GM23248 (cell line): ENCODE data around the gene SORL1-AS1.
A peak's percentile ranks its signal among the peaks of the same experiment; 100 is the strongest.

ENCODE experiments used
- DNase-seq: peaks from one replicate; pipeline ENCODE4 v3.0.0-alpha.2; 2015
- H2AFZ ChIP-seq: fragments of 200-600 bp; sonication (generic); 2 replicates; pipeline ENCODE4 v1.6.1; 2016; ENCODE audit warnings: antibody characterized with exemption
- H3F3A ChIP-seq: fragments of 200-600 bp; sonication (generic); 2 replicates; pipeline ENCODE4 v1.6.1; 2016; ENCODE audit warnings: mild to moderate bottlenecking, antibody characterized with exemption, mixed run types; ENCODE audit not compliant: insufficient read depth
- H3K27ac ChIP-seq: fragments of 200-600 bp; sonication (generic); 2 replicates; pipeline ENCODE4 v1.5.1; 2016; ENCODE audit warnings: mild to moderate bottlenecking
- H3K27me3 ChIP-seq: fragments of 200-600 bp; sonication (generic); replicated peaks from 2 replicates; pipeline ENCODE4 v1.6.1; 2016; ENCODE audit warnings: mild to moderate bottlenecking; ENCODE audit not compliant: insufficient read depth
- H3K36me3 ChIP-seq: fragments of 200-600 bp; sonication (generic); 2 replicates; pipeline ENCODE4 v1.6.1; 2016; ENCODE audit warnings: low read depth, mild to moderate bottlenecking
- H3K4me1 ChIP-seq: fragments of 200-600 bp; sonication (generic); 2 replicates; pipeline ENCODE4 v1.6.1; 2016; ENCODE audit warnings: mild to moderate bottlenecking; ENCODE audit not compliant: insufficient read depth
- H3K4me2 ChIP-seq: fragments of 200-600 bp; sonication (generic); one replicate; pipeline ENCODE4 v1.6.1; 2016; ENCODE audit warnings: mild to moderate bottlenecking; ENCODE audit not compliant: unreplicated experiment
- H3K4me3 ChIP-seq: fragments of 200-600 bp; sonication (generic); 2 replicates; pipeline ENCODE4 v1.5.1; 2016; ENCODE audit warnings: mild to moderate bottlenecking
- H3K79me2 ChIP-seq: fragments of 200-600 bp; sonication (generic); 2 replicates; pipeline ENCODE4 v1.6.1; 2016; ENCODE audit warnings: mild to moderate bottlenecking; ENCODE audit not compliant: insufficient read depth
- H3K9ac ChIP-seq: fragments of 200-600 bp; sonication (generic); 2 replicates; pipeline ENCODE4 v1.6.1; 2016; ENCODE audit warnings: mild to moderate bottlenecking
- H3K9me2 ChIP-seq: fragments of 200-600 bp; sonication (generic); 2 replicates; pipeline ENCODE4 v1.6.1; 2016; ENCODE audit warnings: mixed run types, mild to moderate bottlenecking, moderate library complexity; ENCODE audit not compliant: insufficient read depth
- H3K9me3 ChIP-seq: fragments of 200-600 bp; sonication (generic); one replicate; pipeline ENCODE4 v1.6.1; 2017; ENCODE audit warnings: low read depth
- H4K20me1 ChIP-seq: fragments of 200-600 bp; sonication (generic); 2 replicates; pipeline ENCODE4 v1.6.0; 2016; ENCODE audit not compliant: insufficient read depth
- EZH2 ChIP-seq: fragments of 200-600 bp; sonication (generic); IDR thresholded peaks from 2 replicates; pipeline ENCODE4 v1.6.1; 2018; ENCODE audit warnings: antibody characterized with exemption, mild to moderate bottlenecking; ENCODE audit not compliant: insufficient read depth, poor library complexity, severe bottlenecking
- EZH2phosphoT487 ChIP-seq: fragments of 200-600 bp; sonication (generic); IDR thresholded peaks from 2 replicates; pipeline ENCODE4 v1.6.1; 2018; ENCODE audit warnings: antibody characterized with exemption, moderate library complexity, mild to moderate bottlenecking, low read depth; ENCODE audit not compliant: insufficient read depth
- WGBS, 2 experiments: methylation state at CpG; one replicate each; pipeline ENCODE4 v1.1.6; 2015 to 2017; ENCODE audit warnings: low lambda C conversion rate in 2 of 2, low coverage in 1 of 2; ENCODE audit errors: missing lambda C conversion rate in 2 of 2; 5-methylcytosine and 5-hydroxymethylcytosine counted together
- in situ Hi-C: fragments of 300-500 bp; cut with MboI; formaldehyde crosslinking; loops from 2 replicates; pipeline ENCODE4 v1.15.0; 2020

The SORL1-AS1 gene

GRCh38 chr11:121421149-121421901 lies 31.4 kb downstream of the SORL1-AS1 start:
- Histone ChIP-seq H3K27ac (no peak overlapping the region), H3K27me3 (peaks cover 31% of the 10 kb centered on the region), H3K79me2 (no peaks in the 10 kb centered on the region), H3K9me3 (no peaks in the 10 kb centered on the region), H2AFZ (no peak overlapping the region), H3K4me2 (no peak overlapping the region), H3K36me3 (no peaks in the 10 kb centered on the region), H3K4me1 (peaks cover 8% of the 10 kb centered on the region; the same call in 1 of the 2 replicates), H3K9me2 (no peaks in the 10 kb centered on the region), H4K20me1 (no peaks in the 10 kb centered on the region), H3F3A (no peaks in the 10 kb centered on the region), H3K9ac (no peak overlapping the region), H3K4me3 (no peak overlapping the region)
- TF ChIP-seq EZH2: no peak
- no peak for TF ChIP-seq EZH2phosphoT487
- in situ Hi-C loops: no loop called here
- 29% methylated on average over 4 of the region's 4 CpGs for WGBS, 2 experiments
- peak; percentile 24 for DNase-seq

- Histone ChIP-seq H3K36me3 (no peaks in the 10 kb centered on the region), H3K9ac (no peak overlapping the region), H3K4me1 (peaks cover 8% of the 10 kb centered on the region; the same call in 1 of the 2 replicates), H3K79me2 (no peaks in the 10 kb centered on the region), H3K4me2 (no peak overlapping the region), H3K9me2 (no peaks in the 10 kb centered on the region), H3K4me3 (no peak overlapping the region), H3K9me3 (no peaks in the 10 kb centered on the region), H4K20me1 (no peaks in the 10 kb centered on the region; the same call in 1 of the 2 replicates), H3K27me3 (peaks cover 24% of the 10 kb centered on the region), H3F3A (no peaks in the 10 kb centered on the region), H2AFZ (no peak overlapping the region), H3K27ac (no peak overlapping the region)
- WGBS, 2 experiments: 87 to 93% methylated on average over 2 of the region's 2 CpGs
- in situ Hi-C loops: no loop called here
- no peak for TF ChIP-seq EZH2phosphoT487
- TF ChIP-seq EZH2: no peak
- DNase-seq: no peak
These were observed 32.4 kb downstream of the SORL1-AS1 start for GRCh38 chr11:121420398-121420797.

GRCh38 chr11:121419836-121420235 lies 32.9 kb downstream of the SORL1-AS1 start:
- Histone ChIP-seq H4K20me1 (no peaks in the 10 kb centered on the region; the same call in 1 of the 2 replicates), H3K9me3 (no peaks in the 10 kb centered on the region), H2AFZ (no peak overlapping the region), H3K27ac (no peak overlapping the region), H3F3A (no peaks in the 10 kb centered on the region), H3K79me2 (no peaks in the 10 kb centered on the region), H3K4me1 (peaks cover 8% of the 10 kb centered on the region; the same call in 1 of the 2 replicates), H3K9ac (no peak overlapping the region), H3K36me3 (no peaks in the 10 kb centered on the region), H3K4me2 (no peak overlapping the region), H3K27me3 (peaks cover 27% of the 10 kb centered on the region), H3K9me2 (no peaks in the 10 kb centered on the region), H3K4me3 (no peak overlapping the region)
- 7 to 11% methylated on average over 4 of the region's 4 CpGs for WGBS, 2 experiments
- TF ChIP-seq EZH2phosphoT487 (no peak), EZH2 (no peak)
- DNase-seq: no peak
- in situ Hi-C loops: no loop called here

GRCh38 chr11:121418625-121419114 lies 34.1 kb downstream of the SORL1-AS1 start:
- Histone ChIP-seq H3K9ac (no peak overlapping the region), H3F3A (no peaks in the 10 kb centered on the region), H3K4me2 (no peak overlapping the region), H3K9me3 (no peaks in the 10 kb centered on the region), H3K27me3 (peaks cover 34% of the 10 kb centered on the region), H3K36me3 (no peaks in the 10 kb centered on the region), H3K79me2 (no peaks in the 10 kb centered on the region), H3K4me3 (no peak overlapping the region), H3K4me1 (peaks cover 8% of the 10 kb centered on the region; the same call in 1 of the 2 replicates), H2AFZ (no peak overlapping the region), H3K9me2 (no peaks in the 10 kb centered on the region), H4K20me1 (no peaks in the 10 kb centered on the region; the same call in 1 of the 2 replicates), H3K27ac (no peak overlapping the region)
- no peak for DNase-seq
- in situ Hi-C loops: no loop called here
- no peak for TF ChIP-seq EZH2
- TF ChIP-seq EZH2phosphoT487: no peak
- 52 to 54% methylated on average over 7 of the region's 7 CpGs for WGBS, 2 experiments

- no peaks in the 10 kb centered on the region; the same call in 1 of the 2 replicates for H4K20me1 ChIP-seq
- no peaks in the 10 kb centered on the region for H3K9me3 ChIP-seq
- no peaks in the 10 kb centered on the region for H3K9me2 ChIP-seq
- TF ChIP-seq EZH2: no peak
- TF ChIP-seq EZH2phosphoT487: no peak
- no peaks in the 10 kb centered on the region for H3K79me2 ChIP-seq
- no peak overlapping the region for H3K4me3 ChIP-seq
- in situ Hi-C loops: no loop called here
- no peak overlapping the region for H3K4me2 ChIP-seq
- no peak overlapping the region for H3K9ac ChIP-seq
- DNase-seq: no peak
- no peaks in the 10 kb centered on the region for H3K36me3 ChIP-seq
- H2AFZ ChIP-seq: no peak overlapping the region
- peaks cover 34% of the 10 kb centered on the region for H3K27me3 ChIP-seq
- no peaks in the 10 kb centered on the region for H3F3A ChIP-seq
- peaks cover 8% of the 10 kb centered on the region; the same call in 1 of the 2 replicates for H3K4me1 ChIP-seq
- WGBS, 2 experiments: 30 to 32% methylated on average over 2 of the region's 2 CpGs
- H3K27ac ChIP-seq: no peak overlapping the region
These were observed 35.2 kb downstream of the SORL1-AS1 start for GRCh38 chr11:121417607-121418006.
